BE2C (cell line): Measurements from ENCODE around the gene PGAM5.

ENCODE experiments used
- DNase-seq: peaks from one replicate; pipeline ENCODE4 v3.0.0-alpha.2; 2020
- H3K27me3 ChIP-seq: fragments of 250-450 bp; sonication (Bioruptor Pico); 2 replicates; pipeline ENCODE4 v1.5.1; 2020; ENCODE audit warnings: mild to moderate bottlenecking
- H3K36me3 ChIP-seq: fragments of 250-450 bp; sonication (Bioruptor Pico); 2 replicates; pipeline ENCODE4 v1.5.1; 2020; ENCODE audit warnings: mild to moderate bottlenecking
- H3K4me1 ChIP-seq: fragments of 250-450 bp; sonication (Bioruptor Pico); 2 replicates; pipeline ENCODE4 v1.5.1; 2020
- H3K4me3 ChIP-seq: 2 replicates; pipeline ENCODE4 v1.5.1; 2011; ENCODE audit warnings: low read depth, low read length
- H3K9me3 ChIP-seq: fragments of 250-450 bp; sonication (Bioruptor Pico); 2 replicates; pipeline ENCODE4 v1.5.1; 2020
- CTCF ChIP-seq: IDR thresholded peaks from 2 replicates; pipeline ENCODE4 v1.5.1; 2012; ENCODE audit warnings: mild to moderate bottlenecking, low read depth, low read length

Gene PGAM5

GRCh38 chr12:132717531-132718387 lies 7.1 kb downstream of the PGAM5 start:
- Histone ChIP-seq H3K4me1 (no peaks in the 10 kb centered on the region), H3K36me3 (peaks cover 81% of the 10 kb centered on the region), H3K4me3 (no peak overlapping the region), H3K9me3 (no peaks in the 10 kb centered on the region), H3K27me3 (no peaks in the 10 kb centered on the region)
- DNase-seq, result no peak
- no peak for TF ChIP-seq CTCF

- Histone ChIP-seq H3K4me3 (no peak overlapping the region), H3K9me3 (no peaks in the 10 kb centered on the region), H3K27me3 (no peaks in the 10 kb centered on the region), H3K4me1 (no peaks in the 10 kb centered on the region), H3K36me3 (peaks cover 82% of the 10 kb centered on the region)
- no peak for TF ChIP-seq CTCF
- no peak for DNase-seq
These were observed 8.0 kb downstream of the PGAM5 start for GRCh38 chr12:132718644-132719043.

GRCh38 chr12:132719141-132719953 lies 8.7 kb downstream of the PGAM5 start:
- peaks cover 85% of the 10 kb centered on the region for H3K36me3 ChIP-seq
- no peaks in the 10 kb centered on the region for H3K9me3 ChIP-seq
- DNase-seq, result no peak
- no peaks in the 10 kb centered on the region for H3K4me1 ChIP-seq
- H3K27me3 ChIP-seq, result no peaks in the 10 kb centered on the region
- no peak overlapping the region for H3K4me3 ChIP-seq
- TF ChIP-seq CTCF, result no peak

- no peak for DNase-seq
- no peaks in the 10 kb centered on the region for H3K27me3 ChIP-seq
- H3K4me1 ChIP-seq, result no peaks in the 10 kb centered on the region
- no peak for TF ChIP-seq CTCF
- no peak overlapping the region for H3K4me3 ChIP-seq
- H3K9me3 ChIP-seq, result no peaks in the 10 kb centered on the region
- H3K36me3 ChIP-seq, result peaks cover 85% of the 10 kb centered on the region
These were observed 9.3 kb downstream of the PGAM5 start for GRCh38 chr12:132719954-132720324.

- Histone ChIP-seq H3K36me3 (peaks cover 90% of the 10 kb centered on the region), H3K4me3 (no peak overlapping the region), H3K9me3 (no peaks in the 10 kb centered on the region), H3K27me3 (no peaks in the 10 kb centered on the region), H3K4me1 (no peaks in the 10 kb centered on the region)
- DNase-seq, result no peak
- no peak for TF ChIP-seq CTCF
These were observed 10.1 kb downstream of the PGAM5 start for GRCh38 chr12:132720606-132721345.
